HG02759 (cell line): ENCODE measurements around the gene OBSCN.

Experiments
- ATAC-seq: cut with Tn5 transposase; IDR thresholded peaks from one replicate; pipeline ENCODE4 v1.9.1; 2021; ENCODE audit warnings: mild to moderate bottlenecking, moderate library complexity; ENCODE audit not compliant: unreplicated experiment

Gene OBSCN

DNA sequence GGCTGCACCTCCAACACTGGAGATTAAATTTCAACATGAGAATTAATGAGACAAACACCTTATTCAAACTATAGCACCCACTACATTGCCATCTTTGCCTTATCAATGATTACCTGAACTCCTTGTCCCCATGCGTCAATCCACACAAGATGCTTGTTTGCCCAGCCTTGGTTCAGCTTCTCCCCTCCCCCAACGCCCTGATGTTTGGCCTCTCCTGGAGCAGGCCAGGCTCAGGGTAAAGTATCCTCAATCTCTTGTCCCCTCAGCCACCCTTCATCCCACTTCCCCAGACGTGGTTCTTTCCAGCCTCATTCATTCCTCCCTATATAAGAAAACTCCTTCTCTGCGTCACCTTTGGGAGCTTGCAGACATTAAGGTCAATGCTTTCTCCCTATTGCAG is 220.6 kb downstream of the OBSCN start:
- no peak for ATAC-seq
